OCI-M1 (cell line): ENCODE results near the gene ENTHD1.
A peak's percentile ranks its signal among the peaks of the same experiment; 100 is the strongest.
"Not testable (repeated sequence)": the region's sequence is repeated elsewhere in the genome, so short reads cannot be mapped to it uniquely, and the experiment has no call there.

Source experiments
- DNase-seq: peaks from one replicate; lab custom pipeline; 2025; lab: John Stamatoyannopoulos, UW

Gene ENTHD1

GRCh38 chr22:39851606-39852315, 41.8 kb downstream of the ENTHD1 start:
- DNase-seq, result no peak

- DNase-seq, result no peak
These were observed 46.1 kb downstream of the ENTHD1 start for GRCh38 chr22:39847477-39847876.

DNA sequence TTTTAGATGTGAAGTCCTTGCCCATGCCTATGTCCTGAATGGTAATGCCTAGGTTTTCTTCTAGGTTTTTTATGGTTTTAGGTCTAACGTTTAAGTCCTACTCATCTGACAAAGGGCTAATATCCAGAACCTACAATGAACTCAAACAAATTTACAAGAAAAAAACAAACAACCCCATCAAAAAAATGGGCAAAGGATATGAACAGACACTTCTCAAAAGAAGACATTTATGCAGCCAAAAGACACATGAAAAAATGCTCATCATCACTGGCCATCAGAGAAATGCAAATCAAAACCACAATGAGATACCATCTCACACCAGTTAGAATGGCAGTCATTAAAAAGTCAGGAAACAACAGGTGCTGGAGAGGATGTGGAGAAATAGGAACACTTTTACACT, 47.0 kb downstream of the ENTHD1 start:
- not testable (repeated sequence) for DNase-seq

DNA sequence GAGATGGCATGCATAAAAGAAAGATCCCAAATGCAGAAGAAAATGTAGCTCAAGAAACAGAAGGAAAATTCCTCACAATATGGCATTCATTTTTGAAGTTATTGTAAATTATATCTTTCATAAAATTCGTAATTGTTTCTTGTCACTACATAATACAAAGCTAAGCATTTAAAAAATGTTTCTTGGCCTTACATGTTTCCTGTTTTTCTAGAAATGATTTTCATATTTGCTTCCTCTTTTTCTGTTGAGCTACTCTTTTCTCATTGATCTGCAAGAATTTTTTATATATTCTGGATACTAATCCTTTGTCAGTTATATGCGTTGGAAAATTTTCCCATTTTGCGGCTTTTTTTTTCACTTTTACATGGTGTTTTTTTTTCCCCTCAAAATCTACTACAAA, 48.0 kb downstream of the ENTHD1 start:
- DNase-seq, result peak; percentile 55

GRCh38 chr22:39839917-39840510, 53.5 kb downstream of the ENTHD1 start:
- DNase-seq, result peak; percentile 91

- peak; percentile 63 for DNase-seq
These were observed 54.4 kb downstream of the ENTHD1 start for GRCh38 chr22:39839204-39839603.

GRCh38 chr22:39833610-39834009, 60.0 kb downstream of the ENTHD1 start:
- no peak for DNase-seq

DNA sequence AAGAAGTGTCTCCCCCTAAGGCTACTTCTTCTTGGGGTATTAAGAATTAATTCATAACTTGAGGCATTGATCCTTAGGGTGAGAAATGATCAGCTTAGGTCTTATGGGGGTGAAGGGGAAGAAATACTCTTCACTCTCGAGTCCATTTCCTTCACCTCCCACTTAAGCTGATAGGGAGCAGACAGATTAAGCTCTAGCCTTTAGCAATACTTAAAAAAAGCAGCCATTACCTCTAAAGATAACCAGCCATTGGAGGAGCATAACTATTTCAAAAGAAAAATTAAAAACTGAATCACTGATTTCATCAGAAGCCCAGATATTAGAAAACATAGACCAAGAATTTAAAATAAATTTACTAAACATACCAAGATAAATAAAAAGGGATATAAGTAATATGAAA, 60.5 kb downstream of the ENTHD1 start:
- no peak for DNase-seq

- DNase-seq, result peak; percentile 84
These were observed 60.9 kb downstream of the ENTHD1 start for GRCh38 chr22:39832627-39833074.

- DNase-seq, result no peak
These were observed 67.9 kb downstream of the ENTHD1 start for GRCh38 chr22:39825661-39826102.

DNA sequence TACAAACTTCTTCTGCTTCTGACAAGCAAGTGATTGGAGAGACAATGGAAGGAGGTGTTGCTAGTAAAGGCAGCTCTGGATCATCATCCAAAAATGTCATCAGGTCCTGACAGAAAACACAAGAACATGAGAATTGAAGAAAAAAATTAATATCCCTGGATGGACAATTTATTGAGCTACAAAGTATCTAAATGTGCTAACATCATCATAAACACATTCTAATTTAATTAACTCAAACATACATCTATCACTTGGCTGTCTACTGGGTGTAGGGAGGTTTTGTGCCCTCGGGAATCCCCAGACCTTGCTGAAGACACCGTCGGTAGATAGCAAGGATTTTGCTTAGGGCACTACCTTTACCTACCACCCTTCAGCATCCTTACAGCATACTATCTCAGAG, 72.6 kb downstream of the ENTHD1 start:
- no peak for DNase-seq

- DNase-seq, result no peak
These were observed 73.3 kb downstream of the ENTHD1 start for GRCh38 chr22:39820256-39820655.

DNA sequence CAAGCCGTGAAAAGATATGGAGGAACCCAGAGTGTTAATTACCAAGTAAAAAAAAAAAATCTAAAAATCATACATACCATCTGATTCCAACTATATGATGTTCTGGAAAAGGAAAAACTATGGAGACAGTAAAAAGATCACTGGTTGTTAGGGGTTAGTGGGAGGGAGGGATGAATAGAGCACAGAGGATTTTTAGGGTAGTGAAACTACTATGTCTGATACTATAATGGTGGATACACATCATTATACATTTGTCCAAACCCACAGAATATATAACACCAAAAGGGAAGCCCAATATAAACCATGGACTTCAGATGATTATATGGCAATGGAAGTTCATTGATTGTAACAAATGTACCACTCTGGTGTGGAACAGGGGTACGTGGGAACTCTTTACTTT, 74.1 kb downstream of the ENTHD1 start:
- no peak for DNase-seq

DNA sequence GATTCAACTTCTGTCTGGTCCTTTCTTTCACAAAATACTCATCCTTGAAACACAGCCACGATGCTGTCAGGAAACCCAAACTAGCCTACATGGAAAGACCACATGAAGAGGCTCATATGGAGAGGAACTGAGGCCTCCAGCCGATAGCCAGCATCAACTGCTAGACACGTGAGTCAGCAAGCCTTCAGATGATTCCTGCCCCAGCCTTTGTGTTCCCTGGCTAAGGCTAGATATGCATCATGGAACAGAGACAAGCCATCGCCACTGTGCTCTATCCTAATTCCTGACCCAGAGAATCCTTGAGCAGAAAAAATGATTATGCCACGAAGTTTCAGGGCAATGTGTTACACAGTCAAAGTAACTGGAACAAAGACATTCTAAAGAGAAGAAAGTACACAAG, 75.5 kb downstream of the ENTHD1 start:
- DNase-seq, result peak; percentile 12

DNA sequence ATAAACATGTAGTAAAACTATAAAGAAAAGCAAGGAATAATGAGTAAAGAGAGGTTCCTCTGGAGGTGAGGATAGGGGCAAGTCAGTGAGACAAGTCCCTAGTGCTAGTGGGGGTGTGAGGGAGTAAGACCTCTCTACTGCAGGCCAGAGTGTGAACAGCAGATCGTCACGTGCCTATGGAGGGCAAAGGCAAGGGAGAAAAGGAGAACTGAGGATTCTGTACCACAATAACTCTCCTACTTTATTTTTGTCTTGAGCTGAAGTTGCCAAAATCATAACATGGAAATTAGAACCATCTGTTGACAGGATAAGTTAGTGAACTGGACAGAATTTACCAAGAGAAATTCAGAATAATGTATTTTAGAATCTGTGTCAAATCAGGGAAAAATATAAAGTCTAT, 77.6 kb downstream of the ENTHD1 start:
- DNase-seq, result peak; percentile 58

- no peak for DNase-seq
These were observed 78.7 kb downstream of the ENTHD1 start for GRCh38 chr22:39814899-39815298.

- DNase-seq, result no peak
These were observed 83.6 kb downstream of the ENTHD1 start for GRCh38 chr22:39809772-39810557.

DNA sequence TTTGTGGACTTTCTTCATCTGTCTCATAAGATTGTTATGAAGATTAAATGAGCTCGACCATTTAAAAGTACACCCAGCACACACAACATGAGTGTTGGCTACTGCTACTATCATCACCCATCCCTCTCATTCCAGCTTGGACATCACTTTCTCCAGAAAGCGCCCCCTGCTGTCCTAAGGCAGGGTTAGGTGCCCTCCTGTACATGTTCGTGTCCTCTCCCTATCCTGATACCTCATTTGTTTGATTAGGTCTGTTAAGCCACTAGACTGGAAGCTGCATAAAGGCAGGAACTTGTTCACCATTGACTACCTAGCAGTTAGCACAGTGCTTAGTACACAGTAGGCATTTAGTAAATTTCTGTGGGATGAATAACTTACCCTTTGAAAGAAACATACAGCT, 85.5 kb downstream of the ENTHD1 start:
- DNase-seq, result peak; percentile 61

- DNase-seq, result no peak
These were observed 87.5 kb downstream of the ENTHD1 start for GRCh38 chr22:39806109-39806508.

DNA sequence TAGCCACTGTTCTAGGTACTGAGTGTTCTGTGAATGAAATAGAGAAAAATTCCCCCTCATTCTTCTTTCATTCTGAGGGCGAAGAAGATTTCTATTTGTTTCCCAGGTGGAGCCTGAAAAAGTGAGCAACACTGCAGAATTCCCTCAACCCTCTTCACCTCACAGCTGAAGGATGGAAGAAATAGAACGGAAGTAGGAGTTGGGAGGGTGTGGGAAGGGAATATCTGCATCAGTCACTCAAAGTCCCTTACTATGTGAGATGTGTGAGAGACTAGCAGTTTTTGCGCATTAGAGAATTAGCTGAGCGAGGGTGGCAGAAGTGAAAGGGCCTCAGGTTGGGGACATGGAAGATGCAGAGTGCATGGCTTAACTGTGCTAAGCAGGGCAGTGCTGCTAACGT, 88.4 kb downstream of the ENTHD1 start:
- DNase-seq, result no peak

- no peak for DNase-seq
These were observed 90.9 kb downstream of the ENTHD1 start for GRCh38 chr22:39802682-39803081.

DNA sequence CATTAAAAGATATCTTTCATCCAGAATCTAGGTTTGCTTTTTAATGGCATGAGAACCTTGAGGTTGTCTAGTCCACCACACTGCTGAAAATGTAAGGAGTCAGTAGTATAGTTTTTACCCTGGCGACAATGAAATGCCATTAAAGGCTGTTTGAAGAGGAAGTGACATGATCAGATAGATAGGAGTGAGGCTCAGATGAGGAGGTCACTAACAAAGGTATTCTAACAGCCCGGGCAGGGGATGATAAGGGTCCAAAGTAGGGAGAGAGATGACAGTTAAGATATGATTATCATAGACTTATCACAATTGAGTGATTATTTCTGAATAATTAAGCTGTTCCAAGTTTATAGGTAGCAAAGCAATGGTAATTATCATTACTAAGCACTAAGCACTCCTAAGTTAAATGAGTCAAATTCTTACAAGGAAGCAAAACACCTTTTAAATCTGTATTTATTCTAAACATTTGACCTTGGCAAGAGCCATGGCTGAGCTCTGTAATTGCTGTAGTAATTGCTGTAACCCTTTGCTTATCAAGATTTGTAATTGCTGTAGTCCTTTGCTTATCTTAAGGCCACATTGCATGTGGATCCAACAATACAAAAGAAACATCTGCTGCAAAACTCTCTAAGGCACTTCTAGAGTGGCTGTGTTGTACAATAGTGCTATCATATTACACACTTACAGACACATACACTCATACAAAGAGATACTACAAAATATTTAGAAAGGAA, 92.6 kb downstream of the ENTHD1 start:
- peak; percentile 78 for DNase-seq
